ENCODE measurements around the gene CHSY1. TPM values are rescaled to one million over a fixed set of nuclear protein-coding genes. Genes with fewer than 3 reads are reported as not detected.
A peak's percentile ranks its signal among the peaks of the same experiment; 100 is the strongest.

Gene CHSY1
- total RNA-seq, 1 experiment from 2014 or later, result 59.1 TPM

GRCh38 chr15:101276501-101277037 lies 24.7 kb upstream of the CHSY1 start:
- no peak for DNase-seq (ENCODE audit: low spot score)
- Mint-ChIP-seq H3K4me3 (peak overlapping the region; percentile 99), H3K27me3 (ENCODE audit: low read depth) (no peaks in the 10 kb centered on the region), H3K27ac (peak overlapping the region; percentile 96), H3K9me3 (no peaks in the 10 kb centered on the region), H3K4me1 (peaks cover 9% of the 10 kb centered on the region), H3K36me3 (peaks cover 46% of the 10 kb centered on the region)
- ChIA-PET CTCF (interaction anchor here (0.6 to 1.2 kb wide), 8 partner anchors 9 to 379 kb away, joined by 3 to 11 read pairs (median 4); no protein-coding TSS in a partner anchor), POLR2A (no interaction called here)
- ATAC-seq, result peak; percentile 18
- TF ChIP-seq ZBTB21 (CRISPR knock-in tag; IDR thresholded peaks at IDR 0.05; ENCODE audit: borderline replicate concordance) (no peak), ZSCAN18 (CRISPR knock-in tag; IDR thresholded peaks at IDR 0.05) (no peak), ZNF263 (CRISPR knock-in tag; IDR thresholded peaks at IDR 0.05; ENCODE audit: low read depth) (no peak), AR (CRISPR knock-in tag; IDR thresholded peaks at IDR 0.05) (no peak), ZNF512 (CRISPR knock-in tag; IDR thresholded peaks at IDR 0.05; ENCODE audit: borderline replicate concordance) (no peak), ATF6 (CRISPR knock-in tag; IDR thresholded peaks at IDR 0.05) (no peak), TP53 (CRISPR knock-in tag; IDR thresholded peaks at IDR 0.05) (no peak), ATF2 (CRISPR knock-in tag; IDR thresholded peaks at IDR 0.05; ENCODE audit: borderline replicate concordance, low read depth) (no peak), ELF4 (CRISPR knock-in tag; IDR thresholded peaks at IDR 0.05; ENCODE audit: low read depth) (no peak), FOXJ3 (CRISPR knock-in tag; IDR thresholded peaks at IDR 0.05; ENCODE audit: borderline replicate concordance) (no peak), OVOL2 (CRISPR knock-in tag; IDR thresholded peaks at IDR 0.05; ENCODE audit: borderline replicate concordance) (no peak), MAX (CRISPR knock-in tag; IDR thresholded peaks at IDR 0.05) (no peak), RELA (CRISPR knock-in tag; IDR thresholded peaks at IDR 0.05; ENCODE audit: borderline replicate concordance) (no peak), ZNF396 (CRISPR knock-in tag; IDR thresholded peaks at IDR 0.05; ENCODE audit: borderline replicate concordance) (no peak), JUN (CRISPR knock-in tag; IDR thresholded peaks at IDR 0.05) (no peak), IRF1 (CRISPR knock-in tag; IDR thresholded peaks at IDR 0.05) (no peak), CREB1 (CRISPR knock-in tag; IDR thresholded peaks at IDR 0.05) (no peak), NFATC4 (CRISPR knock-in tag; IDR thresholded peaks at IDR 0.05) (no peak), E2F5 (CRISPR knock-in tag; IDR thresholded peaks at IDR 0.05) (no peak)

Measured in WTC11 (cell line).